HL-60 (cell line): ENCODE measurements around the gene DDC.

Experiments used
- CTCF ChIP-seq: IDR thresholded peaks from one replicate; pipeline ENCODE4 v1.5.1; 2011; ENCODE audit warnings: low read length, control low read depth, inconsistent platforms; ENCODE audit not compliant: insufficient read depth
- GABPA ChIP-seq: IDR thresholded peaks from 2 replicates; pipeline ENCODE4 v1.6.1; 2012; ENCODE audit warnings: low read depth
- POLR2AphosphoS5 ChIP-seq: IDR thresholded peaks from 2 replicates; pipeline ENCODE4 v1.6.1; 2012; ENCODE audit warnings: low read depth
- REST ChIP-seq: IDR thresholded peaks from 2 replicates; pipeline ENCODE4 v1.6.1; 2012; ENCODE audit warnings: low read depth; ENCODE audit not compliant: insufficient replicate concordance
- SPI1 ChIP-seq: IDR thresholded peaks from 2 replicates; pipeline ENCODE4 v1.6.1; 2012; ENCODE audit warnings: low read depth, mild to moderate bottlenecking, borderline replicate concordance

- TF ChIP-seq REST (no peak), CTCF (no peak), POLR2AphosphoS5 (no peak), GABPA (no peak), SPI1 (no peak)
Measured at GRCh38 chr7:50486512-50486911, 78.7 kb downstream of the DDC start.
